Measurements from ENCODE around the gene C12orf75. TPM values are rescaled to one million over a fixed set of nuclear protein-coding genes. Genes with fewer than 3 reads are reported as not detected.

Gene C12orf75
- total RNA-seq, 1 experiment from 2014 or later = 46.0 TPM

DNA sequence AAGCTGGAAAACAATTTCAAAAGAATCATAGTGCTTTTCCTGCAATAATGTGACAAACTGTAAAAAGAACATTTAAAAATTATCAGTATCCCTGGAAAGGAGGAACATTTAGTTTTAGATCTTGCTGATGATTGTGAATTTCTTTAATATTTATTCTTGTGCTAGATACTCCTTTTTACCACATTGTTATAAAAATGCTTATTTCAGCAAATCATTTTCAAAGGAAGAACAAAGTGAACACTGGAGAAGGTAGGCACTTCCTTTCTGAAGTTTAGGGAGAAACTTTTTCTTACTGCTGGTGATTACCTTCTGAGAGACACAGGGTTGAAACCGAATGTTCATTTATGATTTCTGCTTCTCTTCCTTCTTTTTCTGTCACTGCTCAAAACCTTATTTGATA, 45.1 kb upstream of the C12orf75 start:
- intact Hi-C loops (cut with micrococcal nuclease; ENCODE audit: unreplicated experiment) = no loop called here
- CTCF ChIA-PET = no interaction called here
- Histone ChIP-seq H3K27ac (ENCODE audit: low read depth, low read length, poor library complexity, severe bottlenecking) (no peak overlapping the region), H3K4me1 (ENCODE audit: insufficient read depth, low read length, poor library complexity, severe bottlenecking) (no peaks in the 10 kb centered on the region), H3K4me3 (ENCODE audit: low read depth, low read length, poor library complexity, severe bottlenecking) (no peak overlapping the region), H3K9me3 (ENCODE audit: low read depth, low read length, poor library complexity, severe bottlenecking) (no peaks in the 10 kb centered on the region), H3K27me3 (replicated peaks; ENCODE audit: insufficient read depth, low read depth, low read length, poor library complexity) (peaks cover 3% of the 10 kb centered on the region), H3K36me3 (ENCODE audit: insufficient read depth, low read length, poor library complexity, severe bottlenecking) (no peaks in the 10 kb centered on the region)
- no peak for TF ChIP-seq EZH2 (IDR thresholded peaks at IDR 0.05; ENCODE audit: borderline replicate concordance, low read depth, low read length, poor library complexity, severe bottlenecking)
- TF ChIP-seq, protein P1, sequence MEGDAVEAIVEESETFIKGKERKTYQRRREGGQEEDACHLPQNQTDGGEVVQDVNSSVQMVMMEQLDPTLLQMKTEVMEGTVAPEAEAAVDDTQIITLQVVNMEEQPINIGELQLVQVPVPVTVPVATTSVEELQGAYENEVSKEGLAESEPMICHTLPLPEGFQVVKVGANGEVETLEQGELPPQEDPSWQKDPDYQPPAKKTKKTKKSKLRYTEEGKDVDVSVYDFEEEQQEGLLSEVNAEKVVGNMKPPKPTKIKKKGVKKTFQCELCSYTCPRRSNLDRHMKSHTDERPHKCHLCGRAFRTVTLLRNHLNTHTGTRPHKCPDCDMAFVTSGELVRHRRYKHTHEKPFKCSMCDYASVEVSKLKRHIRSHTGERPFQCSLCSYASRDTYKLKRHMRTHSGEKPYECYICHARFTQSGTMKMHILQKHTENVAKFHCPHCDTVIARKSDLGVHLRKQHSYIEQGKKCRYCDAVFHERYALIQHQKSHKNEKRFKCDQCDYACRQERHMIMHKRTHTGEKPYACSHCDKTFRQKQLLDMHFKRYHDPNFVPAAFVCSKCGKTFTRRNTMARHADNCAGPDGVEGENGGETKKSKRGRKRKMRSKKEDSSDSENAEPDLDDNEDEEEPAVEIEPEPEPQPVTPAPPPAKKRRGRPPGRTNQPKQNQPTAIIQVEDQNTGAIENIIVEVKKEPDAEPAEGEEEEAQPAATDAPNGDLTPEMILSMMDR (conservative IDR thresholded peaks at IDR 0.05; ENCODE audit: low read depth, low read length) = no peak
- POLR2A ChIA-PET (ENCODE audit: low non-redundant PET) = no interaction called here
- no peak for DNase-seq (ENCODE audit: low spot score)
- no TSS peak for BruUV-seq (replicated peaks)

DNA sequence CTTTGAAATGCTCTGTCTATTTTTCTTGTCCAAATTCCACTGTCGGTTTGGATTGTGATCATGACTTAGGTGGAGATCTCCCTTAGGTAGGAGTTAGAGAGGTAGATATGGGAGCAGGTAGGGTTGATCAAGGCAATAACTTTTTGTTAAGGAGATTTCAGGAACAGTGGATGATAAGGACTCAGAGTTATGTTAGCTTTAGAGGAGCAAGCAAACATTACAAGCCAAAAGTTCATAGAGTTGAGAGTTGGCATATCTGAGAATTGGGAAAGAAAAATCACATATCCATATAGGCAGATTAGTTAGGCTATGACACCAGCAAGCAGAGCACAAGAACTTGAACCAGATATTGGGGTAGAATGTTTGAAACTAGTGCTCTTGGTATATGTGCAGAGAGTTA, 43.1 kb upstream of the C12orf75 start:
- ChIA-PET CTCF (no interaction called here), POLR2A (ENCODE audit: low non-redundant PET) (no interaction called here)
- Histone ChIP-seq H3K4me3 (ENCODE audit: low read depth, low read length, poor library complexity, severe bottlenecking) (no peak overlapping the region), H3K4me1 (ENCODE audit: insufficient read depth, low read length, poor library complexity, severe bottlenecking) (no peaks in the 10 kb centered on the region), H3K27me3 (replicated peaks; ENCODE audit: insufficient read depth, low read depth, low read length, poor library complexity) (peaks cover 3% of the 10 kb centered on the region), H3K36me3 (ENCODE audit: insufficient read depth, low read length, poor library complexity, severe bottlenecking) (no peaks in the 10 kb centered on the region), H3K9me3 (ENCODE audit: low read depth, low read length, poor library complexity, severe bottlenecking) (no peaks in the 10 kb centered on the region), H3K27ac (ENCODE audit: low read depth, low read length, poor library complexity, severe bottlenecking) (no peak overlapping the region)
- no TSS peak for BruUV-seq (replicated peaks)
- no peak for DNase-seq (ENCODE audit: low spot score)
- intact Hi-C loops (cut with micrococcal nuclease; ENCODE audit: unreplicated experiment) = no loop called here
- no peak for TF ChIP-seq EZH2 (IDR thresholded peaks at IDR 0.05; ENCODE audit: borderline replicate concordance, low read depth, low read length, poor library complexity, severe bottlenecking)
- TF ChIP-seq, protein P1 (conservative IDR thresholded peaks at IDR 0.05; ENCODE audit: low read depth, low read length) = no peak

DNA sequence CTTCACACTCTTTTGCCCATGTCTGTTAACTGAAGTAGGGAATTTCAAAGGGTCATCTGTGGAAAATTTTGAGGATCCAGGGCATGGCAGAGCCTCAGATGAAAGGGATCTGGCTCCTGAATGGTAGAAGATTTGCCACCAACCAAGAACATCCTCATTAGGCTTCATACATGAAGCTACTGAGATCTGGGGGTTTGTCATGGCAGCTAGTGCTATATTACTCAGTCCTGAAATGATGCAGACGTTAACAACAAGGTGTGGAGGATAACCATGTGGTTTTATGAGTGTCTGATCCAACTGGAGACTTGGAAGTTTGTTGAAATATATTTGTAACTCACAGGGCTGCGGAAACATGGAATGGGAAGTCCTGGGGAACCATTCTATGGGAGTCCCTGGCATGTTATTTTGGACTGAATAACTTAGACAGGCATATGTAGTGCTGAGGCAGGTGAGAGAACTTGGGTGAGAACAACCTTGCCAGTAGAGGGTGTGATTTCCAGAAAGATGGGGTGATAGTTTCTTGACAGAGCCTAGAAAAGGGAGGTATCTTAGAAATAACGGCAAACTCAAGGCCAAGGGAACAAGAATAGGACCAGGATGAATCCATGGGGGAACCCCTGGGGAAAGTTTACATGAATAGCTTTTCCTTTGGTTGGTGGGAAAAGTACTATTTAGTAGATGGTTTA, 42.0 kb upstream of the C12orf75 start:
- Histone ChIP-seq H3K4me3 (ENCODE audit: low read depth, low read length, poor library complexity, severe bottlenecking) (no peak overlapping the region), H3K27ac (ENCODE audit: low read depth, low read length, poor library complexity, severe bottlenecking) (no peak overlapping the region), H3K36me3 (ENCODE audit: insufficient read depth, low read length, poor library complexity, severe bottlenecking) (no peaks in the 10 kb centered on the region), H3K4me1 (ENCODE audit: insufficient read depth, low read length, poor library complexity, severe bottlenecking) (no peaks in the 10 kb centered on the region), H3K9me3 (ENCODE audit: low read depth, low read length, poor library complexity, severe bottlenecking) (no peaks in the 10 kb centered on the region), H3K27me3 (replicated peaks; ENCODE audit: insufficient read depth, low read depth, low read length, poor library complexity) (peaks cover 3% of the 10 kb centered on the region)
- BruUV-seq (replicated peaks) = no TSS peak
- intact Hi-C loops (cut with micrococcal nuclease; ENCODE audit: unreplicated experiment) = no loop called here
- ChIA-PET POLR2A (ENCODE audit: low non-redundant PET) (no interaction called here), CTCF (no interaction called here)
- no peak for DNase-seq (ENCODE audit: low spot score)
- TF ChIP-seq, protein P1 (conservative IDR thresholded peaks at IDR 0.05; ENCODE audit: low read depth, low read length) = no peak
- no peak for TF ChIP-seq EZH2 (IDR thresholded peaks at IDR 0.05; ENCODE audit: borderline replicate concordance, low read depth, low read length, poor library complexity, severe bottlenecking)

All from A673 (cell line).